Measurements from ENCODE around the gene SLC28A1. TPM values are rescaled to one million over a fixed set of nuclear protein-coding genes. Genes with fewer than 3 reads are reported as not detected.

The SLC28A1 gene
- total RNA-seq, 1 experiment from 2014 or later, result 1.1 TPM

DNA sequence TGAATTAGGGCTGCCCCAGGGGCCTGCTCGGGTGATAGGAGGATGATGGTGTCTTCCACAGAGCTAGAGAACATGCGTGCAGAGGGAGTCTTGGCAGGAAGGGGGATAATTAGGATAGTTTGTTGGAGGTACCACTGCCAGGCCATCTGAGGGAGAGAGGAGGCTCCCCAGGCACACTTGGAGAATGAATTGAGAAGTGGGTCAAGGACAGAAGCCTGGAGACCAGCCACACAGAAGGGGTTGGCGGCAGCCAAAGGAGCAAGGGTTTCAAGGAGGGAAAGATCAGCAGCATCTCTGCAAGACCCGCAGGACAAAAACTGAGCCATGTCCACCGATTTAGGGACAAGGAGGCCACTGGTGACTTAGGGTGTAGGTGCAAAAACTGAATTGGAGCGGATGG is 6.9 kb downstream of the SLC28A1 start:
- Histone ChIP-seq H3K36me3 (ENCODE audit: low read depth, low read length) (no peaks in the 10 kb centered on the region), H3K9me2 (replicated peaks; ENCODE audit: low read length) (no peaks in the 10 kb centered on the region), H3K4me1 (ENCODE audit: insufficient read depth, low read length) (peaks cover 11% of the 10 kb centered on the region), H3K79me2 (ENCODE audit: low read length) (no peaks in the 10 kb centered on the region), H2AFZ (ENCODE audit: low read length) (no peak overlapping the region), H3K27ac (ENCODE audit: low read length) (no peak overlapping the region), H3K27me3 (ENCODE audit: low read length) (no peaks in the 10 kb centered on the region), H3K9ac (ENCODE audit: low read length) (no peak overlapping the region), H3K4me2 (ENCODE audit: low read length) (no peak overlapping the region), H3K4me3 (ENCODE audit: low read length) (no peak overlapping the region), H4K20me1 (ENCODE audit: low read length) (no peaks in the 10 kb centered on the region), H3K9me3 (ENCODE audit: low read length) (no peaks in the 10 kb centered on the region), H3F3A (ENCODE audit: low read length, unreplicated experiment) (no peaks in the 10 kb centered on the region)
- ATAC-seq, result no peak
- BruUV-seq (replicated peaks), result no TSS peak
- TF ChIP-seq, protein P1, sequence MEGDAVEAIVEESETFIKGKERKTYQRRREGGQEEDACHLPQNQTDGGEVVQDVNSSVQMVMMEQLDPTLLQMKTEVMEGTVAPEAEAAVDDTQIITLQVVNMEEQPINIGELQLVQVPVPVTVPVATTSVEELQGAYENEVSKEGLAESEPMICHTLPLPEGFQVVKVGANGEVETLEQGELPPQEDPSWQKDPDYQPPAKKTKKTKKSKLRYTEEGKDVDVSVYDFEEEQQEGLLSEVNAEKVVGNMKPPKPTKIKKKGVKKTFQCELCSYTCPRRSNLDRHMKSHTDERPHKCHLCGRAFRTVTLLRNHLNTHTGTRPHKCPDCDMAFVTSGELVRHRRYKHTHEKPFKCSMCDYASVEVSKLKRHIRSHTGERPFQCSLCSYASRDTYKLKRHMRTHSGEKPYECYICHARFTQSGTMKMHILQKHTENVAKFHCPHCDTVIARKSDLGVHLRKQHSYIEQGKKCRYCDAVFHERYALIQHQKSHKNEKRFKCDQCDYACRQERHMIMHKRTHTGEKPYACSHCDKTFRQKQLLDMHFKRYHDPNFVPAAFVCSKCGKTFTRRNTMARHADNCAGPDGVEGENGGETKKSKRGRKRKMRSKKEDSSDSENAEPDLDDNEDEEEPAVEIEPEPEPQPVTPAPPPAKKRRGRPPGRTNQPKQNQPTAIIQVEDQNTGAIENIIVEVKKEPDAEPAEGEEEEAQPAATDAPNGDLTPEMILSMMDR (conservative IDR thresholded peaks at IDR 0.05; ENCODE audit: low read depth, low read length), result no peak
- TF ChIP-seq EZH2 (IDR thresholded peaks at IDR 0.05; ENCODE audit: low read length, unreplicated experiment), result no peak
- no peak for TF ChIP-seq EZH2phosphoT487 (IDR thresholded peaks at IDR 0.05; ENCODE audit: borderline replicate concordance, low read length)
- intact Hi-C loops (cut with micrococcal nuclease), result no loop called here
- CTCF ChIA-PET, result no interaction called here
- no peak for DNase-seq
- POLR2A ChIA-PET (ENCODE audit: unreplicated experiment), result interaction anchor here (0.7 kb wide), 1 partner anchor 29 kb away, joined by 4 read pairs; no protein-coding TSS in a partner anchor

DNA sequence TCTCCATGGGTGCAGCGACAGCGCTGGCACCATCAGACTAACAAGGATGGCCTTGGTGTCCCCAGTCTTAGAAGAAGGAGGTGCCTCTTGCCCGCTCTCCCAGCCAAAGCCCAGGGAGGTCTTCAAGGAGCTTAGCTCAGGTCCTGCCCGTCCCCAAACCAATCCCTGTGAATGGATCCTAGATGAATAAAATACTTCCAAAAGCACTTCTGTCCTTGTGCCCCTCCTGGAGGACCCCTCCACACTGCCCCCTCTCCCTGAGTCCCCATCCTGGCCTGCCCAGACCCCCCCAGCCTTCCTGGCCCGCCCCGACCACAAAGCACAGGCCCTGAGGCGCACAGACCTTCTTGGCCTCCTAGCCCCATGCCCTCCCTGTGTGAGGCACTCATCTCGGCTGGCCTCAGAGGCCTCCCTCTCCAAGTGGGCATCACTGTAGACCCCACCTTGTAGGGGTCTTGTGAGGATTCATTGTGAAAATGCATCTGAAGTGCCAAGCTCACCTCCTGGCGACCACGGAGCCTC is 8.4 kb downstream of the SLC28A1 start:
- no peak for ATAC-seq
- Histone ChIP-seq H3K9me3 (ENCODE audit: low read length) (no peaks in the 10 kb centered on the region), H3K27me3 (ENCODE audit: low read length) (no peaks in the 10 kb centered on the region), H3K4me2 (ENCODE audit: low read length) (no peak overlapping the region), H3K27ac (ENCODE audit: low read length) (no peak overlapping the region), H3F3A (ENCODE audit: low read length, unreplicated experiment) (no peaks in the 10 kb centered on the region), H3K36me3 (ENCODE audit: low read depth, low read length) (no peaks in the 10 kb centered on the region), H3K4me1 (ENCODE audit: insufficient read depth, low read length) (peaks cover 11% of the 10 kb centered on the region), H3K9me2 (replicated peaks; ENCODE audit: low read length) (no peaks in the 10 kb centered on the region), H3K4me3 (ENCODE audit: low read length) (no peak overlapping the region), H4K20me1 (ENCODE audit: low read length) (no peaks in the 10 kb centered on the region), H3K79me2 (ENCODE audit: low read length) (no peaks in the 10 kb centered on the region), H2AFZ (ENCODE audit: low read length) (no peak overlapping the region), H3K9ac (ENCODE audit: low read length) (no peak overlapping the region)
- CTCF ChIA-PET, result no interaction called here
- POLR2A ChIA-PET (ENCODE audit: unreplicated experiment), result no interaction called here
- DNase-seq, result no peak
- TF ChIP-seq EZH2phosphoT487 (IDR thresholded peaks at IDR 0.05; ENCODE audit: borderline replicate concordance, low read length) (no peak), EZH2 (IDR thresholded peaks at IDR 0.05; ENCODE audit: low read length, unreplicated experiment) (no peak)
- TF ChIP-seq, protein P1 (conservative IDR thresholded peaks at IDR 0.05; ENCODE audit: low read depth, low read length), result no peak
- BruUV-seq (replicated peaks), result no TSS peak
- intact Hi-C loops (cut with micrococcal nuclease), result no loop called here

DNA sequence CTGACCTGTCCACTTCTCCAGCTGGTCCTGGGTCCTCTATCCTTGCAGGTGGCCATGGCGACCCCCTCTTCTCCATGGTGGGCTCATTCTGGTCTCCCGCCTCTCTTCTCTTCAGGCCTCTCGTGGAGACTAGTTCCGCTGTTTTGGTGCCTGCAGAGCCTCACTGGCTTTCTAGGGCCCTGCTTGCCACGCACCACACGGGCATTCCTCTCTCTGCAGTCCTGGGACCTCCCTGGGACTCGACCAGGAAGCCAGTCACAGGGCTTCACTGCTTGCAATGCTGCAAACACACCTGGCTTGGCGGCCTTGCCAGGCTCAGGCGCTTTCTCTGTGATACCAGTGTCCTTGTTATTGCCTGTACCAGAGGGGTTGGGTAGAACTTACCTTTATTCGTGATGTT is 9.1 kb downstream of the SLC28A1 start:
- Histone ChIP-seq H3K9ac (ENCODE audit: low read length) (no peak overlapping the region), H3K27ac (ENCODE audit: low read length) (no peak overlapping the region), H3K9me2 (replicated peaks; ENCODE audit: low read length) (no peaks in the 10 kb centered on the region), H3F3A (ENCODE audit: low read length, unreplicated experiment) (no peaks in the 10 kb centered on the region), H3K4me1 (ENCODE audit: insufficient read depth, low read length) (peaks cover 11% of the 10 kb centered on the region), H3K9me3 (ENCODE audit: low read length) (no peaks in the 10 kb centered on the region), H3K4me2 (ENCODE audit: low read length) (no peak overlapping the region), H3K4me3 (ENCODE audit: low read length) (no peak overlapping the region), H3K79me2 (ENCODE audit: low read length) (no peaks in the 10 kb centered on the region), H4K20me1 (ENCODE audit: low read length) (no peaks in the 10 kb centered on the region), H3K27me3 (ENCODE audit: low read length) (no peaks in the 10 kb centered on the region), H2AFZ (ENCODE audit: low read length) (no peak overlapping the region), H3K36me3 (ENCODE audit: low read depth, low read length) (no peaks in the 10 kb centered on the region)
- DNase-seq, result no peak
- no peak for TF ChIP-seq EZH2 (IDR thresholded peaks at IDR 0.05; ENCODE audit: low read length, unreplicated experiment)
- TF ChIP-seq, protein P1 (conservative IDR thresholded peaks at IDR 0.05; ENCODE audit: low read depth, low read length), result no peak
- TF ChIP-seq EZH2phosphoT487 (IDR thresholded peaks at IDR 0.05; ENCODE audit: borderline replicate concordance, low read length), result no peak
- intact Hi-C loops (cut with micrococcal nuclease), result no loop called here
- POLR2A ChIA-PET (ENCODE audit: unreplicated experiment), result interaction anchor here (0.6 kb wide), 1 partner anchor 36 kb away, joined by 6 read pairs; no protein-coding TSS in a partner anchor
- CTCF ChIA-PET, result no interaction called here
- ATAC-seq, result no peak
- no TSS peak for BruUV-seq (replicated peaks)
